GM12865 (cell line): Measurements from ENCODE around the gene SRRM4.

Source experiments
- DNase-seq: peaks from one replicate; pipeline ENCODE4 v3.0.0; 2010; ENCODE audit warnings: low read depth
- H3K4me3 ChIP-seq: 2 replicates; pipeline ENCODE4 v1.5.1; 2011; ENCODE audit warnings: mild to moderate bottlenecking, low read depth, low read length, control low read depth
- CTCF ChIP-seq: IDR thresholded peaks from 2 replicates; pipeline ENCODE4 v1.5.1; 2011; ENCODE audit warnings: low read length, control low read depth, low read depth, inconsistent platforms; ENCODE audit not compliant: insufficient read depth; ENCODE audit errors: missing control alignments

The SRRM4 gene

GRCh38 chr12:119202544-119202943, 221.2 kb downstream of the SRRM4 start:
- no peak for TF ChIP-seq CTCF
- no peak for DNase-seq
- H3K4me3 ChIP-seq, result no peak overlapping the region

- no peak for TF ChIP-seq CTCF
Measured at GRCh38 chr12:119204131-119204530, 222.8 kb downstream of the SRRM4 start.

GRCh38 chr12:119204671-119205285, 223.4 kb downstream of the SRRM4 start:
- no peak for DNase-seq
- no peak overlapping the region for H3K4me3 ChIP-seq
- TF ChIP-seq CTCF, result no peak

More at GRCh38 chr12:119204131-119204530, 222.8 kb downstream of the SRRM4 start:
- DNase-seq, result no peak
- no peak overlapping the region for H3K4me3 ChIP-seq

- no peak overlapping the region for H3K4me3 ChIP-seq
- TF ChIP-seq CTCF, result no peak
- DNase-seq, result no peak
Measured at GRCh38 chr12:119206348-119207062, 225.2 kb downstream of the SRRM4 start.

DNA sequence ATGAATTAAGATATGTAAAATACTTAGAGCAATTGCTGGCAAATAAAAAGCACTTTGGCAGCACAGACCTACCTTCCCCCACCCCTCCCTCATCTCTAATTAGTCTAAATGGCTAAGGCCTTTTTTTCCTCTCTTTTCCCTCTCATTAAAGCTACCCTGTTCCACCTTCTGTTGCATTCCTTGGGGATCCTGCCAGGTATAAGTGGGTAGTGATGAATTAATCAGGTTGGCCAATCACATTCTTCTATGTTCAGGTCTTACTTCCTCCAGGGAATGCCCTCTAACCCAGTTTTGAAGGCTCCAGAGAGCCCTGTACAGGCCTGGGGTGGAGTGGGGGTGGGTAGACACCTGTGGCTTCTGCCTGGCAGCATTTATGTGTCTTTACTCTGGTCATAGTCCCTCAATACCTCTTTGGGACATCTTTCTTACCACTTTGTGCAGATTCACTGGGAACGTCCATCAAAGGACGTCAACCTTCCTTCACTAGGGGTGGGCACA, 225.8 kb downstream of the SRRM4 start:
- no peak for TF ChIP-seq CTCF
- H3K4me3 ChIP-seq, result no peak overlapping the region
- DNase-seq, result no peak

DNA sequence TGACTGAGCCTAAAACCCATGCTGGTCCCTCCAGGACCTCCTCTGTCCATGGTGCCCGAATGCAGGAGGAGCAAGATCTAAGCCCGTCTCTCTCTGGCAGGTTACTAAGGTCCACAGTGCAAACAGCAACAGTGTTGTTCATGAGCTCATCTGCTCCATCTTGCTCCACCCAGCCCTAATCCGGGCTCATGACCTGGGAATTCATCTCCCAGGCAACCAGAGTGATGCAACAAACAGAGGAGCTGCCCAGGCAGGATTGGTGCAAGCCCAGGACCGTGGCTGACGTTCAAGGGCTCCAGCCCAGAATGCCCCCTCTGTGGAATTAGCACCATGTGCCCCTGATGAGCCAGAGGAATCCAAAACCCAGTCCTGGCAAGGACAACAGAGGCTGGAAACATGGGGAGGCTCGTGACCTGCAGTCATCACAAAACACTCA, 227.3 kb downstream of the SRRM4 start:
- no peak overlapping the region for H3K4me3 ChIP-seq
- DNase-seq, result no peak
- no peak for TF ChIP-seq CTCF
